ENCODE data around the gene GPR142. TPM values are rescaled to one million over a fixed set of nuclear protein-coding genes. Genes with fewer than 3 reads are reported as not detected.

Gene GPR142
- total and polyA plus RNA-seq, 2 experiments from 2014 or later, result not detected

GRCh38 chr17:74410001-74410443, 42.7 kb downstream of the GPR142 start:
- Histone ChIP-seq H3K9me2 (ENCODE audit: insufficient read depth) (no peaks in the 10 kb centered on the region), H3K79me2 (ENCODE audit: insufficient read depth) (no peaks in the 10 kb centered on the region), H4K20me1 (ENCODE audit: insufficient read depth) (no peaks in the 10 kb centered on the region), H3K9me3 (ENCODE audit: low read depth) (no peaks in the 10 kb centered on the region), H3K9ac (no peak overlapping the region), H3K36me3 (ENCODE audit: low read depth) (no peaks in the 10 kb centered on the region), H3K4me3 (no peak overlapping the region), H2AFZ (no peak overlapping the region), H3K4me1 (ENCODE audit: insufficient read depth) (no peaks in the 10 kb centered on the region), H3K27me3 (replicated peaks; ENCODE audit: insufficient read depth) (0 out of 2 replicates have a peak, but pooled peaks cover 3% of the 10 kb centered on the region), H3K27ac (no peak overlapping the region), H3K4me2 (ENCODE audit: unreplicated experiment) (no peak overlapping the region), H3F3A (ENCODE audit: insufficient read depth) (no peaks in the 10 kb centered on the region)
- no peak for TF ChIP-seq EZH2phosphoT487 (IDR thresholded peaks at IDR 0.05; ENCODE audit: insufficient read depth, low read depth)
- no peak for TF ChIP-seq EZH2 (IDR thresholded peaks at IDR 0.05; ENCODE audit: insufficient read depth, poor library complexity, severe bottlenecking)
- no peak for DNase-seq
- 56 to 57% methylated on average over 4 of the region's 4 CpGs for WGBS, 2 experiments (ENCODE audit: low coverage in 1 of 2, low lambda C conversion rate in 2 of 2, missing lambda C conversion rate in 2 of 2)
- in situ Hi-C loops (cut with MboI), result no loop called here

DNA sequence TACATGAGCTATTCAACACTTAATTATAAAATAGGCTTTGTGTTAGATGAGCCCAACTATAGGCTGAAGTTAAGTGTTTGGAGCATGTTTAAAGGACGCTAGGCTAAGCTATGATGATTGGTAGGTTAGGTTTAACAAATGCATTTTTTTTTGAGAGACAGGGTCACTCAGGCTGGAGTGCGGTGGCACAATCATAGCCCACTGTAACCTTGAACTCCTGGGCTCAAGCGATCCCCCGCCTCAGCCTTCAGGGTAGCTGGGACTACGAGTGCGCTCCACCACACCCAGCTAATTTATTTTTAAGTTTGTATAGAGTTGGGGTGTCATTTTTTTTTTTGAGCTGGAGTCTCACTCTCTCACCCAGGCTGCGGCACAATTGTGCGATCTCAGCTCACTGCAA, 45.3 kb downstream of the GPR142 start:
- Histone ChIP-seq H3K4me3 (no peak overlapping the region), H4K20me1 (ENCODE audit: insufficient read depth) (no peaks in the 10 kb centered on the region), H3K4me2 (ENCODE audit: unreplicated experiment) (no peak overlapping the region), H3K27me3 (replicated peaks; ENCODE audit: insufficient read depth) (no peaks in the 10 kb centered on the region), H3K27ac (no peak overlapping the region), H3K9me2 (ENCODE audit: insufficient read depth) (no peaks in the 10 kb centered on the region), H3K9ac (no peak overlapping the region), H3K79me2 (ENCODE audit: insufficient read depth) (no peaks in the 10 kb centered on the region), H2AFZ (no peak overlapping the region), H3K9me3 (ENCODE audit: low read depth) (no peaks in the 10 kb centered on the region), H3K4me1 (ENCODE audit: insufficient read depth) (peaks cover 4% of the 10 kb centered on the region; the same call in 1 of the 2 replicates), H3F3A (ENCODE audit: insufficient read depth) (no peaks in the 10 kb centered on the region; the same call in 1 of the 2 replicates), H3K36me3 (ENCODE audit: low read depth) (no peaks in the 10 kb centered on the region)
- in situ Hi-C loops (cut with MboI), result no loop called here
- no peak for DNase-seq
- TF ChIP-seq EZH2 (IDR thresholded peaks at IDR 0.05; ENCODE audit: insufficient read depth, poor library complexity, severe bottlenecking) (no peak), EZH2phosphoT487 (IDR thresholded peaks at IDR 0.05; ENCODE audit: insufficient read depth, low read depth) (no peak)
- 82 to 89% methylated on average over 8 of the region's 8 CpGs for WGBS, 2 experiments (ENCODE audit: low coverage in 1 of 2, low lambda C conversion rate in 2 of 2, missing lambda C conversion rate in 2 of 2)

- Histone ChIP-seq H3K9me2 (ENCODE audit: insufficient read depth) (no peaks in the 10 kb centered on the region), H3F3A (ENCODE audit: insufficient read depth) (no peaks in the 10 kb centered on the region; the same call in 1 of the 2 replicates), H3K27ac (no peak overlapping the region), H3K9me3 (ENCODE audit: low read depth) (no peaks in the 10 kb centered on the region), H3K9ac (no peak overlapping the region), H3K4me2 (ENCODE audit: unreplicated experiment) (no peak overlapping the region), H3K36me3 (ENCODE audit: low read depth) (no peaks in the 10 kb centered on the region), H3K27me3 (replicated peaks; ENCODE audit: insufficient read depth) (no peaks in the 10 kb centered on the region), H4K20me1 (ENCODE audit: insufficient read depth) (no peaks in the 10 kb centered on the region), H2AFZ (no peak overlapping the region), H3K79me2 (ENCODE audit: insufficient read depth) (no peaks in the 10 kb centered on the region), H3K4me1 (ENCODE audit: insufficient read depth) (peaks cover 4% of the 10 kb centered on the region; the same call in 1 of the 2 replicates), H3K4me3 (no peak overlapping the region)
- in situ Hi-C loops (cut with MboI), result no loop called here
- DNase-seq, result no peak
- no peak for TF ChIP-seq EZH2phosphoT487 (IDR thresholded peaks at IDR 0.05; ENCODE audit: insufficient read depth, low read depth)
- no peak for TF ChIP-seq EZH2 (IDR thresholded peaks at IDR 0.05; ENCODE audit: insufficient read depth, poor library complexity, severe bottlenecking)
- 42 to 44% methylated on average over 7 of the region's 7 CpGs for WGBS, 2 experiments (ENCODE audit: low coverage in 1 of 2, low lambda C conversion rate in 2 of 2, missing lambda C conversion rate in 2 of 2)
These were observed 46.2 kb downstream of the GPR142 start for GRCh38 chr17:74413491-74413890.

DNA sequence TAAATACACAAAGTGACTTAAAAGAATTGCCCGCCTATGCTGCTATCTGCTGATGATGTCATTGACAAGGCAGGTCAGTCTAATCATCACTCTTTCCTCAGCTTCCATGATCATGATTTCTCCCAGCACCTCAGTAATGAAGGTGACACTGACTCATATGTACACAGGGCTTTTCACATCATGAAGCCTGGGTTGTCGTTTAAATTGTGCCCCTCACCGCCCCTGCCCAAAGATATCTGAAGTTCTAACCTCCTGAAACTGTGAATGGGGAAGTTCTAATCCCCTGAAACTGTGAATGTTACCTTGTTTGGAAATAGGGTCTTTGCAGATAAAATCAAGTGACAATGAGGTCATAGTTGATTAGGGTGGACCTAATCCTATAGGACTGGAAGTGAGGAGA, 47.2 kb downstream of the GPR142 start:
- Histone ChIP-seq H3K4me2 (ENCODE audit: unreplicated experiment) (no peak overlapping the region), H2AFZ (no peak overlapping the region), H3K27ac (no peak overlapping the region), H3K9me3 (ENCODE audit: low read depth) (no peaks in the 10 kb centered on the region), H3K36me3 (ENCODE audit: low read depth) (no peaks in the 10 kb centered on the region), H3K4me3 (no peak overlapping the region), H3K9ac (no peak overlapping the region), H3K27me3 (replicated peaks; ENCODE audit: insufficient read depth) (no peaks in the 10 kb centered on the region), H3K9me2 (ENCODE audit: insufficient read depth) (no peaks in the 10 kb centered on the region), H4K20me1 (ENCODE audit: insufficient read depth) (no peaks in the 10 kb centered on the region), H3F3A (ENCODE audit: insufficient read depth) (no peaks in the 10 kb centered on the region; the same call in 1 of the 2 replicates), H3K4me1 (ENCODE audit: insufficient read depth) (peaks cover 4% of the 10 kb centered on the region; the same call in 1 of the 2 replicates), H3K79me2 (ENCODE audit: insufficient read depth) (no peaks in the 10 kb centered on the region)
- in situ Hi-C loops (cut with MboI), result no loop called here
- no peak for TF ChIP-seq EZH2 (IDR thresholded peaks at IDR 0.05; ENCODE audit: insufficient read depth, poor library complexity, severe bottlenecking)
- TF ChIP-seq EZH2phosphoT487 (IDR thresholded peaks at IDR 0.05; ENCODE audit: insufficient read depth, low read depth), result no peak
- DNase-seq, result no peak
- WGBS, 2 experiments (ENCODE audit: low coverage in 1 of 2, low lambda C conversion rate in 2 of 2, missing lambda C conversion rate in 2 of 2), result 87 to 91% methylated on average over 3 of the region's 3 CpGs
